A549 (cell line): Measurements from ENCODE around the gene ZNF831. TPM values are rescaled to one million over a fixed set of nuclear protein-coding genes. Genes with fewer than 3 reads are reported as not detected.

ENCODE experiments used
- ATAC-seq, 2 experiments: fragments of 200-7000 bp in 1 of 2; fragments of >200 bp in 1 of 2; cut with Nextera tagmentation in 1 of 2; cut with Tn5 transposase in 1 of 2; 3 replicates each; pipeline versions ENCODE4 v1.8.0 to v1.9.1; 2018 to 2020; ENCODE audit warnings: mild to moderate bottlenecking in 1 of 2, moderate library complexity in 1 of 2
- CTCF ChIA-PET: fragments of 300-600 bp; sonication (Branson Sonifier 250); formaldehyde crosslinking; extraction: SDS; loops from one replicate; lab custom pipeline; 2021; ENCODE audit warnings: antibody characterized with exemption, inconsistent platforms; lab: Yijun Ruan, JAX
- POLR2A ChIA-PET: fragments of 350-600 bp; formaldehyde crosslinking; extraction: SDS; loops from one replicate; lab custom pipeline; 2021; ENCODE audit warnings: antibody characterized with exemption, inconsistent platforms; lab: Yijun Ruan, JAX
- DNase-seq, 2 experiments: peaks; one replicate each; pipeline versions ENCODE4 v3.0.0 to v3.0.0-alpha.2; 2011 to 2016; ENCODE audit warnings: low read depth in 1 of 2, low spot score in 1 of 2
- FAIRE-seq: peaks from 2 replicates; lab custom pipeline; 2011; peaks lifted over from hg19 to GRCh38; lab: Jason Lieb, UNC
- H3K27ac ChIP-seq, 2 experiments: fragments of >200 bp; sonication (Bioruptor Twin); formaldehyde crosslinking; 3 replicates each; pipeline ENCODE4 v1.5.1; 2016 to 2017
- H3K4me1 ChIP-seq: fragments of >200 bp; sonication (Bioruptor Twin); formaldehyde crosslinking; 3 replicates; pipeline ENCODE4 v1.6.1; 2016
- H3K4me2 ChIP-seq: fragments of >200 bp; sonication (Bioruptor Twin); formaldehyde crosslinking; 3 replicates; pipeline ENCODE4 v1.6.1; 2016
- H3K4me3 ChIP-seq: fragments of >200 bp; sonication (Bioruptor Twin); formaldehyde crosslinking; 3 replicates; pipeline ENCODE4 v1.5.1; 2016
- H3K9me3 ChIP-seq: fragments of >200 bp; sonication (Bioruptor Twin); formaldehyde crosslinking; 3 replicates; pipeline ENCODE4 v1.6.1; 2016
- BCL3 ChIP-seq: fragments of >200 bp; sonication (Bioruptor Twin); formaldehyde crosslinking; IDR thresholded peaks from 3 replicates; pipeline ENCODE4 v1.6.1; 2016
- CBX2 ChIP-seq: fragments of 200-600 bp; sonication (generic); IDR thresholded peaks from 2 replicates; pipeline ENCODE4 v1.6.1; 2016; ENCODE audit warnings: low read depth, mild to moderate bottlenecking, borderline replicate concordance
- CEBPB ChIP-seq, 2 experiments: fragments of >200 bp in 1 of 2; sonication (Bioruptor Twin) in 1 of 2; formaldehyde crosslinking in 1 of 2; IDR thresholded peaks; 2 replicates each; pipeline ENCODE4 v1.6.1; 2012 to 2016
- CHD2 ChIP-seq: fragments of 150-350 bp; IDR thresholded peaks from 2 replicates; pipeline ENCODE4 v1.6.1; 2014; ENCODE audit warnings: low read length; ENCODE audit not compliant: partially characterized antibody
- EHMT2 ChIP-seq: fragments of 200-600 bp; sonication (generic); IDR thresholded peaks from 2 replicates; pipeline ENCODE4 v1.6.1; 2016; ENCODE audit warnings: antibody characterized with exemption, low read depth, mild to moderate bottlenecking, moderate library complexity
- EP300 ChIP-seq, 2 experiments: fragments of >200 bp; sonication (Bioruptor Twin); formaldehyde crosslinking; IDR thresholded peaks; 2 replicates in 1 of 2; 3 replicates in 1 of 2; pipeline ENCODE4 v1.6.1; 2016 to 2017
- FOSL2 ChIP-seq, 2 experiments: fragments of 450-650 bp in 1 of 2; fragments of >200 bp in 1 of 2; sonication (Bioruptor Twin) in 1 of 2; formaldehyde crosslinking; IDR thresholded peaks; 2 replicates each; pipeline versions ENCODE4 v1.5.0 to v1.6.1; 2016 to 2020; ENCODE audit warnings: mild to moderate bottlenecking in 1 of 2, moderate library complexity in 1 of 2
- GATA3 ChIP-seq: IDR thresholded peaks from 2 replicates; pipeline ENCODE4 v1.6.1; 2012; ENCODE audit warnings: borderline replicate concordance
- HDAC2 ChIP-seq: fragments of 200-600 bp; sonication (generic); IDR thresholded peaks from 2 replicates; pipeline ENCODE4 v1.6.1; 2016
- HEYL ChIP-seq: fragments of 250-450 bp; sonication (Bioruptor Pico); IDR thresholded peaks from 2 replicates; pipeline ENCODE4 v1.8.0; 2021; ENCODE audit warnings: mild to moderate bottlenecking, moderate library complexity
- KDM1A ChIP-seq: fragments of 200-600 bp; sonication (generic); IDR thresholded peaks from 2 replicates; pipeline ENCODE4 v1.6.1; 2016; ENCODE audit warnings: low read depth, mild to moderate bottlenecking
- MAFK ChIP-seq: fragments of 450-650 bp; IDR thresholded peaks from 2 replicates; pipeline ENCODE4 v1.6.1; 2014; ENCODE audit not compliant: partially characterized antibody
- MYC ChIP-seq: IDR thresholded peaks from 2 replicates; pipeline ENCODE4 v1.6.1; 2012; ENCODE audit warnings: mild to moderate bottlenecking, inconsistent platforms, low read length, improper control_type of control experiment, borderline replicate concordance
- POLR2AphosphoS2 ChIP-seq: conservative IDR thresholded peaks from 2 replicates; pipeline ENCODE4 v1.6.1; 2012; ENCODE audit warnings: low read length, improper control_type of control experiment, inconsistent platforms
- RARB ChIP-seq: fragments of 250-450 bp; sonication (Bioruptor Pico); IDR thresholded peaks from 2 replicates; pipeline ENCODE4 v1.8.0; 2021; ENCODE audit warnings: mild to moderate bottlenecking, moderate library complexity
- RCOR1 ChIP-seq: fragments of 150-350 bp; IDR thresholded peaks from 2 replicates; pipeline ENCODE4 v1.6.1; 2014; ENCODE audit warnings: antibody characterized with exemption, low read length, low read depth
- RFX5 ChIP-seq: fragments of 450-650 bp; IDR thresholded peaks from 2 replicates; pipeline ENCODE4 v1.7.1; 2014; ENCODE audit warnings: antibody characterized with exemption, mild to moderate bottlenecking, moderate library complexity
- ZNF302 ChIP-seq: fragments of 250-450 bp; sonication (Bioruptor Pico); IDR thresholded peaks from 2 replicates; pipeline ENCODE4 v1.9.0; 2021; ENCODE audit warnings: inconsistent platforms, mild to moderate bottlenecking, moderate library complexity
- WGBS: methylation state at CpG from one replicate; pipeline ENCODE4 v1.1.6; 2017; ENCODE audit errors: missing lambda C conversion rate; 5-methylcytosine and 5-hydroxymethylcytosine counted together
- polyA plus RNA-seq, 4 experiments: library from polyadenylated mRNA; depleted of rRNA in 3 of 4; stranded (reverse); fragments of >200 nt; fragmentation: RNase III in 1 of 4; extraction: RNeasy Plus Mini Kit Qiagen cat#74134 plus additional on column Dnase treatment in 1 of 4; gene quantifications; 2 replicates in 3 of 4; 3 replicates in 1 of 4; pipeline ENCODE4 v1.2.3, GENCODE V29; 2011 to 2017
- TF ChIP-seq, protein P1 (sequence below): fragments of >200 bp; sonication (Bioruptor Twin); formaldehyde crosslinking; IDR thresholded peaks from 2 replicates; pipeline ENCODE4 v1.6.1; 2016
- TF ChIP-seq, protein P2 (sequence below): fragments of 450-650 bp; IDR thresholded peaks from 2 replicates; pipeline ENCODE4 v1.6.1; 2014; ENCODE audit warnings: antibody characterized with exemption
- TF ChIP-seq, protein P3 (sequence below): fragments of 200-600 bp; sonication (generic); IDR thresholded peaks from 2 replicates; pipeline ENCODE4 v1.6.1; 2016; ENCODE audit warnings: antibody characterized with exemption, mild to moderate bottlenecking, moderate library complexity
- TF ChIP-seq, protein P4 (sequence below): IDR thresholded peaks from 2 replicates; pipeline ENCODE4 v1.6.1; 2012; ENCODE audit warnings: low read depth, borderline replicate concordance
- TF ChIP-seq, protein P5 (sequence below): IDR thresholded peaks from 2 replicates; pipeline ENCODE4 v1.6.1; 2012

Gene ZNF831
- polyA plus RNA-seq, 2 of the 4 experiments (the other 2 are of a cell fraction): not detected

DNA sequence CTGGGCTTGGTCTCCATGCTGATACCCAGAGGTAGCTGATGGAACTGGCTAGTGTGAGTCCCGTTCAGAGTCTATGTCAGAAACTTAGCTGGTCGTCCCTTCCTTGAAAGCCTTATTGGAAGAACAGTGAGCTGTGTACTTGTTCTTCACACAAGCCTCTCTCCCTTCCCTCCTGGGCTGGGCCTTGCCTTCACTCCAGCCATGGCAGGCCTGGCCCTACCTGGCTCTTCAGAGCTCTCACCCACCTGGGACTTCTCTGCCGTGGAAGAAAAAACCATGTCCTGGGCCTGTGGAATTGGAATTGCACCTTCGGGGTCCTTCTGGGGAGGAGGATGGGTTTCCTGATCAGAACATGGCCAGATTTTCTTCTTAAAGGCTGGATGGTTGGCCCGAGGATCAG lies 20.3 kb upstream of the ZNF831 start:
- FAIRE-seq: no peak
- Histone ChIP-seq H3K4me2 (no peak overlapping the region), H3K27ac (no peak overlapping the region), H3K9me3 (no peaks in the 10 kb centered on the region), H3K4me1 (no peaks in the 10 kb centered on the region)
- 6% methylated on average over 5 of the region's 5 CpGs for WGBS
- POLR2A ChIA-PET: no interaction called here
- DNase-seq: no peak
- TF ChIP-seq KDM1A: no peak
- TF ChIP-seq RFX5: no peak
- TF ChIP-seq BCL3: no peak
- TF ChIP-seq, protein P1, sequence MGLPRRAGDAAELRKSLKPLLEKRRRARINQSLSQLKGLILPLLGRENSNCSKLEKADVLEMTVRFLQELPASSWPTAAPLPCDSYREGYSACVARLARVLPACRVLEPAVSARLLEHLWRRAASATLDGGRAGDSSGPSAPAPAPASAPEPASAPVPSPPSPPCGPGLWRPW: no peak
- TF ChIP-seq EHMT2: no peak
- no peak for TF ChIP-seq MYC
- TF ChIP-seq, protein P2, sequence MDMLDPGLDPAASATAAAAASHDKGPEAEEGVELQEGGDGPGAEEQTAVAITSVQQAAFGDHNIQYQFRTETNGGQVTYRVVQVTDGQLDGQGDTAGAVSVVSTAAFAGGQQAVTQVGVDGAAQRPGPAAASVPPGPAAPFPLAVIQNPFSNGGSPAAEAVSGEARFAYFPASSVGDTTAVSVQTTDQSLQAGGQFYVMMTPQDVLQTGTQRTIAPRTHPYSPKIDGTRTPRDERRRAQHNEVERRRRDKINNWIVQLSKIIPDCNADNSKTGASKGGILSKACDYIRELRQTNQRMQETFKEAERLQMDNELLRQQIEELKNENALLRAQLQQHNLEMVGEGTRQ: no peak
- no peak for TF ChIP-seq EP300 (IDR thresholded peaks at IDR 0.05)
- no peak for TF ChIP-seq CBX2
- no peak for TF ChIP-seq CEBPB (IDR thresholded peaks at IDR 0.05)
- no peak for TF ChIP-seq RCOR1
- no peak for TF ChIP-seq CHD2
- TF ChIP-seq GATA3: no peak
- TF ChIP-seq, protein P3, sequence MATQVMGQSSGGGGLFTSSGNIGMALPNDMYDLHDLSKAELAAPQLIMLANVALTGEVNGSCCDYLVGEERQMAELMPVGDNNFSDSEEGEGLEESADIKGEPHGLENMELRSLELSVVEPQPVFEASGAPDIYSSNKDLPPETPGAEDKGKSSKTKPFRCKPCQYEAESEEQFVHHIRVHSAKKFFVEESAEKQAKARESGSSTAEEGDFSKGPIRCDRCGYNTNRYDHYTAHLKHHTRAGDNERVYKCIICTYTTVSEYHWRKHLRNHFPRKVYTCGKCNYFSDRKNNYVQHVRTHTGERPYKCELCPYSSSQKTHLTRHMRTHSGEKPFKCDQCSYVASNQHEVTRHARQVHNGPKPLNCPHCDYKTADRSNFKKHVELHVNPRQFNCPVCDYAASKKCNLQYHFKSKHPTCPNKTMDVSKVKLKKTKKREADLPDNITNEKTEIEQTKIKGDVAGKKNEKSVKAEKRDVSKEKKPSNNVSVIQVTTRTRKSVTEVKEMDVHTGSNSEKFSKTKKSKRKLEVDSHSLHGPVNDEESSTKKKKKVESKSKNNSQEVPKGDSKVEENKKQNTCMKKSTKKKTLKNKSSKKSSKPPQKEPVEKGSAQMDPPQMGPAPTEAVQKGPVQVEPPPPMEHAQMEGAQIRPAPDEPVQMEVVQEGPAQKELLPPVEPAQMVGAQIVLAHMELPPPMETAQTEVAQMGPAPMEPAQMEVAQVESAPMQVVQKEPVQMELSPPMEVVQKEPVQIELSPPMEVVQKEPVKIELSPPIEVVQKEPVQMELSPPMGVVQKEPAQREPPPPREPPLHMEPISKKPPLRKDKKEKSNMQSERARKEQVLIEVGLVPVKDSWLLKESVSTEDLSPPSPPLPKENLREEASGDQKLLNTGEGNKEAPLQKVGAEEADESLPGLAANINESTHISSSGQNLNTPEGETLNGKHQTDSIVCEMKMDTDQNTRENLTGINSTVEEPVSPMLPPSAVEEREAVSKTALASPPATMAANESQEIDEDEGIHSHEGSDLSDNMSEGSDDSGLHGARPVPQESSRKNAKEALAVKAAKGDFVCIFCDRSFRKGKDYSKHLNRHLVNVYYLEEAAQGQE: no peak
- no peak for TF ChIP-seq POLR2AphosphoS2
- no peak for TF ChIP-seq RARB (CRISPR knock-in tag)
- TF ChIP-seq, protein P4, sequence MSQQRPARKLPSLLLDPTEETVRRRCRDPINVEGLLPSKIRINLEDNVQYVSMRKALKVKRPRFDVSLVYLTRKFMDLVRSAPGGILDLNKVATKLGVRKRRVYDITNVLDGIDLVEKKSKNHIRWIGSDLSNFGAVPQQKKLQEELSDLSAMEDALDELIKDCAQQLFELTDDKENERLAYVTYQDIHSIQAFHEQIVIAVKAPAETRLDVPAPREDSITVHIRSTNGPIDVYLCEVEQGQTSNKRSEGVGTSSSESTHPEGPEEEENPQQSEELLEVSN: no peak
- TF ChIP-seq, all 56 proteins: peak for 0
- H3K4me3 ChIP-seq: no peak overlapping the region
- ATAC-seq: no peak
- CTCF ChIA-PET: no interaction called here

- POLR2A ChIA-PET: no interaction called here
- Histone ChIP-seq H3K27ac (no peak overlapping the region), H3K4me2 (no peak overlapping the region), H3K4me3 (no peak overlapping the region), H3K9me3 (no peaks in the 10 kb centered on the region), H3K4me1 (no peaks in the 10 kb centered on the region)
- no peak for ATAC-seq
- CTCF ChIA-PET: no interaction called here
- no peak for DNase-seq
- 28% methylated on average over 9 of the region's 9 CpGs for WGBS
- no peak for FAIRE-seq
- TF ChIP-seq, protein P2: no peak
- TF ChIP-seq EP300 (IDR thresholded peaks at IDR 0.05): no peak
- no peak for TF ChIP-seq MAFK
- TF ChIP-seq FOSL2 (IDR thresholded peaks at IDR 0.05): no peak
- no peak for TF ChIP-seq FOSL2 (CRISPR knock-in tag; IDR thresholded peaks at IDR 0.05)
- TF ChIP-seq HEYL (CRISPR knock-in tag): no peak
- no peak for TF ChIP-seq EHMT2
- TF ChIP-seq ZNF302 (CRISPR knock-in tag): no peak
- TF ChIP-seq HDAC2: no peak
- TF ChIP-seq, protein P5, sequence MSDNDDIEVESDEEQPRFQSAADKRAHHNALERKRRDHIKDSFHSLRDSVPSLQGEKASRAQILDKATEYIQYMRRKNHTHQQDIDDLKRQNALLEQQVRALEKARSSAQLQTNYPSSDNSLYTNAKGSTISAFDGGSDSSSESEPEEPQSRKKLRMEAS: no peak
These were observed 19.3 kb upstream of the ZNF831 start for GRCh38 chr20:59144179-59144830.
